DOHH2 (cell line): ENCODE results near the gene CRCP.

ENCODE experiments used
- H3F3A ChIP-seq: fragments of 200-600 bp; sonication (generic), shearing (Covaris generic); 2 replicates; pipeline ENCODE4 v1.6.0; 2016; ENCODE audit warnings: antibody characterized with exemption, mild to moderate bottlenecking; ENCODE audit not compliant: control insufficient read depth, insufficient read depth
- H3K27ac ChIP-seq: fragments of 200-600 bp; sonication (generic); 2 replicates; pipeline ENCODE4 v1.5.1; 2014; ENCODE audit warnings: low read depth, mild to moderate bottlenecking, low read length, moderate library complexity
- H3K27me3 ChIP-seq: fragments of 200-600 bp; sonication (generic); 2 replicates; pipeline ENCODE4 v1.6.1; 2014; ENCODE audit warnings: mild to moderate bottlenecking, low read length, mixed read lengths; ENCODE audit not compliant: control insufficient read depth
- H3K36me3 ChIP-seq: fragments of 200-600 bp; sonication (generic); 2 replicates; pipeline ENCODE4 v1.6.1; 2014; ENCODE audit warnings: mild to moderate bottlenecking, low read length, moderate library complexity, mixed read lengths; ENCODE audit not compliant: control insufficient read depth
- H3K4me1 ChIP-seq: fragments of 200-600 bp; sonication (generic); 2 replicates; pipeline ENCODE4 v1.6.1; 2014; ENCODE audit warnings: mild to moderate bottlenecking, low read length, mixed read lengths; ENCODE audit not compliant: control insufficient read depth
- H3K4me2 ChIP-seq: fragments of 200-600 bp; sonication (generic); 2 replicates; pipeline ENCODE4 v1.6.0; 2014; ENCODE audit warnings: mild to moderate bottlenecking, low read length, moderate library complexity
- H3K4me3 ChIP-seq: fragments of 200-600 bp; sonication (generic); 2 replicates; pipeline ENCODE4 v1.5.1; 2014; ENCODE audit warnings: mild to moderate bottlenecking, low read length, mixed read lengths
- H3K79me2 ChIP-seq: fragments of 200-600 bp; sonication (generic); 2 replicates; pipeline ENCODE4 v1.6.1; 2014; ENCODE audit warnings: mild to moderate bottlenecking, low read length, mixed read lengths; ENCODE audit not compliant: control insufficient read depth
- H3K9me2 ChIP-seq: fragments of 200-600 bp; sonication (generic); replicated peaks from 2 replicates; pipeline ENCODE4 v1.6.1; 2014; ENCODE audit warnings: mild to moderate bottlenecking, low read length, mixed read lengths; ENCODE audit not compliant: control insufficient read depth
- H3K9me3 ChIP-seq: fragments of 200-600 bp; sonication (generic); 2 replicates; pipeline ENCODE4 v1.6.1; 2014; ENCODE audit warnings: antibody characterized with exemption, low read length, mixed read lengths; ENCODE audit not compliant: control insufficient read depth, insufficient read depth
- H4K20me1 ChIP-seq: fragments of 200-600 bp; sonication (generic); 2 replicates; pipeline ENCODE4 v1.6.0; 2014; ENCODE audit warnings: low read depth, mild to moderate bottlenecking, antibody characterized with exemption, low read length, moderate library complexity; ENCODE audit not compliant: control insufficient read depth, insufficient read depth
- CTCF ChIP-seq: fragments of 200-600 bp; sonication (generic); IDR thresholded peaks from one replicate; pipeline ENCODE4 v1.5.1; 2014; ENCODE audit warnings: antibody characterized with exemption, mild to moderate bottlenecking, low read depth, low read length; ENCODE audit not compliant: poor library complexity, severe bottlenecking
- EZH2phosphoT487 ChIP-seq: fragments of 200-600 bp; sonication (generic); IDR thresholded peaks from 2 replicates; pipeline ENCODE4 v1.6.1; 2017; ENCODE audit warnings: borderline replicate concordance, mild to moderate bottlenecking, antibody characterized with exemption, low read length, moderate library complexity, mixed read lengths

CRCP gene

DNA sequence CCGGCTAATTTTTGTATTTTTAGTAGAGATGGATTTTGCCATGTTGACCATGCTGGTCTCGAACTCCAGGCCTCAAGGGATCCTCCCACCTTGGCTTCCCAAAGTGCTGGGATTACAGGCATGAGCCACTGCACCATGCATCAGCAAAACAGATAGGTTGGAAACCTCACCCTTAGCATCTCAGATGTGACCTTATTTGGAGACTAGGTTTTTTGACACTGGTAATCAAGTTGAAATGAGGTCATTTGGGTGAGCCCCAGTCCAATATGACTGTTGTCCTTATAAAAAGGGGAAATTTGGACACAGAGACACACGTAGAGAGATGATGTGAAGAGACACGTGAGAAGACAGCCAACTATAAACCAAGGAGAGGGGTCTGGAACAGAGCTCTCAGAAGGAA, 48.0 kb downstream of the CRCP start:
- peaks cover 9% of the 10 kb centered on the region for H3K36me3 ChIP-seq
- no peak for TF ChIP-seq CTCF
- no peak for TF ChIP-seq EZH2phosphoT487
- no peak overlapping the region for H3K4me3 ChIP-seq
- H3K9me3 ChIP-seq = no peaks in the 10 kb centered on the region
- H3K9me2 ChIP-seq = no peaks in the 10 kb centered on the region
- H4K20me1 ChIP-seq = 0 out of 2 replicates have a peak, but pooled peaks cover 4% of the 10 kb centered on the region
- H3K4me1 ChIP-seq = no peaks in the 10 kb centered on the region
- H3K27me3 ChIP-seq = no peaks in the 10 kb centered on the region
- H3K4me2 ChIP-seq = no peak overlapping the region
- H3F3A ChIP-seq = peaks cover 2% of the 10 kb centered on the region; the same call in 1 of the 2 replicates
- no peak overlapping the region for H3K27ac ChIP-seq
- H3K79me2 ChIP-seq = no peaks in the 10 kb centered on the region

- no peaks in the 10 kb centered on the region for H3K9me3 ChIP-seq
- H4K20me1 ChIP-seq = 0 out of 2 replicates have a peak, but pooled peaks cover 4% of the 10 kb centered on the region
- no peaks in the 10 kb centered on the region for H3K79me2 ChIP-seq
- no peak overlapping the region for H3K4me3 ChIP-seq
- TF ChIP-seq EZH2phosphoT487 (no peak), CTCF (no peak)
- peaks cover 2% of the 10 kb centered on the region; the same call in 1 of the 2 replicates for H3F3A ChIP-seq
- H3K27me3 ChIP-seq = no peaks in the 10 kb centered on the region
- no peak overlapping the region for H3K27ac ChIP-seq
- H3K36me3 ChIP-seq = peaks cover 4% of the 10 kb centered on the region
- no peak overlapping the region for H3K4me2 ChIP-seq
- H3K4me1 ChIP-seq = no peaks in the 10 kb centered on the region
- no peaks in the 10 kb centered on the region for H3K9me2 ChIP-seq
Measured at GRCh38 chr7:66163186-66163610, 48.6 kb downstream of the CRCP start.

DNA sequence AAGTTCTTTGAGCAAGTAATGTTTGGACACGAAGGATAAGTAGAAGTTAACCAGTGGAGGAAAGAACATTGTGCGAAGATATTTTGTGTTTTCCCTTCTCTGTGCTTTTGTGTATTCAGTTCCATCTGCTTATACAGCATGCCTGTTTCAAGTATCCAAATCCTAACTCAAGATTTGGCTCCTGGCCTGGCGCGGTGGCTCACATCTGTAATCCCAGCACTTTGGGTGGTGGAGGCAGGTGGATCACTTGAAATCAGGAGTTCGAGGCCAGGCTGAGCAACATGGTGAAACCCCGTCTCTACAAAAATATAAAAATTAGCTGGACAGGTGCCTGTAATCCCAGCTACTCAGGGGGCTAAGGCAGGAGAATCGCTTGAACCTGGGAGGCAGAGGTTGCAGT, 49.7 kb downstream of the CRCP start:
- Histone ChIP-seq H3K4me2 (no peak overlapping the region), H4K20me1 (0 out of 2 replicates have a peak, but pooled peaks cover 4% of the 10 kb centered on the region), H3K9me3 (no peaks in the 10 kb centered on the region), H3K79me2 (no peaks in the 10 kb centered on the region), H3K27me3 (no peaks in the 10 kb centered on the region), H3K4me1 (no peaks in the 10 kb centered on the region), H3K9me2 (no peaks in the 10 kb centered on the region), H3F3A (peaks cover 1% of the 10 kb centered on the region; the same call in 1 of the 2 replicates), H3K4me3 (no peak overlapping the region), H3K27ac (no peak overlapping the region), H3K36me3 (no peaks in the 10 kb centered on the region)
- TF ChIP-seq EZH2phosphoT487 = no peak
- TF ChIP-seq CTCF = no peak
